Activated T-cell treated with anti-CD3 and anti-CD28 coated beads for 24 hours (primary cell): ENCODE results near the gene SRD5A3.

Source experiments
- DNase-seq: peaks from one replicate; pipeline ENCODE4 v3.0.0-alpha.2; 2020; ENCODE audit warnings: low read depth

The SRD5A3 gene

DNA sequence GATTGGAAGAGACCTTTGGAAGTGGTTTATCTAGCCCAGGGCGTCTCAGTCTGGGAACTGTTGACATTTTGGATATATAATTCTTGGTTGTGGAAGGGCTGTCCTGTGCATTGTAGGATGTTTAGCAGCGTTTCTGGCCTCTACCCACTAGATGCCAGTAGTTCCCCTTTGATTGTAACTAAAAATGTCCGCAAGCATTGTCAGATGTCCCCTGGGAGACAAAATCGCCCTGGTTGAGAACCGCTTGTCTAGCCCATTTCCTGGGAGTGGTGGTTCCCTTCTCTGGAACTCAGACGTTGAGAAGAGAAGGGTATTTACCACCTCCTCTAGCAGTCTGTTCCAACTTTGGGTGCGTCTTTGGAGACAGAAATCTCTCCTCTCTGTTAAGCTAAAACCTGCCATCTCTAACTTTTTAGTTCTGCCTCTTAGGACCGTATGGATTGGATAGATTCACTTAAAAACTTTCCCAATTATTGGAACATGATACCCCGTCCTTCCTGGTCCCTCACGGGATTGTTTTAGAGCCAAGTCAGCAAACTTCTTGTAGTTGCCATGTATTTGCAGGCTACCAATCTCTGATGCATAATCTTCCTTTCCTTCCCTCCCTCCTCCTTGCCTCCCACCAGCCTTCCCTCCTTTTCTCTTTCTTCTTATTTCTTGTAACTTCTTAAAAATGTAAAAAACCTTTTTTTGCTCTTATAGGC is 63.6 kb downstream of the SRD5A3 start:
- DNase-seq, result no peak

DNA sequence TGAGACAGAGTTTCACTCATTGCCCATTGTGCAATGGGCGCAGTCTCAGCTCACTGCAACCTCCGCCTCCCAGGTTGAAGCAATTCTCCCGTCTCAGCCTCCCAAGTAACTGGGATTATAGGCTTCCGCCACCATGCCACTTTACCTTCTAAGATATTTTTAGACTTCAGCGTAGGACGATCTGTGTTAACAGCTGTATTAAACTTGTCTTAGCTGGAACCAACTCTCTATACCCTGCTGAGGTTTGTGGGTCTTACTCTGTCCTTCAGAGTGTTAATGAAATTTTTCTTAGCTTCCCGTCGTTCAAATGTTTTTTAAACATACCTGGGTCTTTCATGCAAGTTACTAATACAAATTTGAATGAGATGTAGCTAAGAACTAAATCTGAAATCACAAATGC is 64.4 kb downstream of the SRD5A3 start:
- DNase-seq, result no peak

DNA sequence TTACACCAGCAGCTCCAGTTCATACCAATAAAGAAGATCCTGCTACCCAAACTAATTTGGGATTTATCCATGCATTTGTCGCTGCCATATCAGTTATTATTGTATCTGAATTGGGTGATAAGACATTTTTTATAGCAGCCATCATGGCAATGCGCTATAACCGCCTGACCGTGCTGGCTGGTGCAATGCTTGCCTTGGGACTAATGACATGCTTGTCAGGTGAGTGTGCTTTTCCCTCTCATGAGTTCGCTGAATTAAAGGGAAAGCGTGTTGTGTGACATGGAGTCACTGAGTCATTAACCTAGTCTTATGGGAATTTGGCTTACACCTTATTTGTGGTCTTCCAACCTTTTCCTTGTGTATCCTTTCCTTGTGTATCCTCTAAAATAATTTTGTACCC is 65.6 kb downstream of the SRD5A3 start:
- no peak for DNase-seq

DNA sequence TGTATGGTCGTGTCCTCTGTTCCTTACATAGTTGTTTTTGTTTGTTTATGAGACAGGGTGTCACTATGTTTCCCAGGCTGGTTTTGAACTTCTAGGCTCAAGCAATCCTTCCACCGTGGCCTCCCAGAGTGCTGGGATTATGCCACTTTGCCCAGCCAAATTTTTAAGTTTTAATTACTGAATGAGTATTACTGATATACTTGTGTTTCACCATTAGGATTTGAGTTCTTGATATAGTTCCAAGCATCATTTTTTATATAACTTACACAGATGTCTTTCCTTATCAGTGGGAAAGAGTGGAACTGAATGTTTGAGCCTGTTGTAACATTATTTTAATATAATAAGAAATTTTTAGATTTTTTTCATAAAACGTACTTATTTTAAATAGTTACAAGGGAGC is 70.1 kb downstream of the SRD5A3 start:
- no peak for DNase-seq
